HepG2 (cell line): Measurements from ENCODE around the gene HEXD. TPM values are rescaled to one million over a fixed set of nuclear protein-coding genes. Genes with fewer than 3 reads are reported as not detected.
A peak's percentile ranks its signal among the peaks of the same experiment; 100 is the strongest.

Source experiments
- CCDC6 ChIP-seq: sonication (generic); formaldehyde crosslinking; IDR thresholded peaks from 2 replicates; pipeline ENCODE4 v1.8.1; 2022; ENCODE audit warnings: mild to moderate bottlenecking, missing genetic modification reagents, moderate library complexity
- EHMT2 ChIP-seq: fragments of 200-600 bp; sonication (generic); IDR thresholded peaks from 2 replicates; pipeline ENCODE4 v1.7.0; 2017; ENCODE audit warnings: antibody characterized with exemption, low read depth, low read length, borderline replicate concordance
- HMGA1 ChIP-seq: sonication (generic); formaldehyde crosslinking; conservative IDR thresholded peaks from 2 replicates; pipeline ENCODE4 v1.4.0; 2020; ENCODE audit warnings: missing genetic modification reagents
- IRF2 ChIP-seq: IDR thresholded peaks from 2 replicates; pipeline ENCODE4 v1.6.1; 2018; ENCODE audit warnings: missing genetic modification reagents, missing compliant biosample characterization
- MEIS2 ChIP-seq: sonication (generic); formaldehyde crosslinking; IDR thresholded peaks from 2 replicates; pipeline ENCODE4 v1.9.0; 2021; ENCODE audit warnings: mild to moderate bottlenecking, missing genetic modification reagents
- NRL ChIP-seq: sonication (generic); formaldehyde crosslinking; IDR thresholded peaks from 2 replicates; pipeline ENCODE4 v1.5.0; 2020; ENCODE audit warnings: missing genetic modification reagents, mild to moderate bottlenecking, moderate library complexity, borderline replicate concordance
- PATZ1 ChIP-seq: sonication (generic); formaldehyde crosslinking; IDR thresholded peaks from 2 replicates; pipeline ENCODE4 v1.4.0; 2020; ENCODE audit warnings: missing genetic modification reagents
- SALL1 ChIP-seq: sonication (generic); formaldehyde crosslinking; IDR thresholded peaks from 2 replicates; pipeline ENCODE4 v1.8.0; 2022; ENCODE audit warnings: mild to moderate bottlenecking, missing genetic modification reagents
- SMARCC2 ChIP-seq: fragments of 450-650 bp; IDR thresholded peaks from 2 replicates; pipeline ENCODE4 v1.6.1; 2017; ENCODE audit warnings: antibody characterized with exemption, mild to moderate bottlenecking
- SSRP1 ChIP-seq: IDR thresholded peaks from 2 replicates; pipeline ENCODE4 v1.6.1; 2016; ENCODE audit warnings: control low read depth
- ZBTB10 ChIP-seq: sonication (generic); formaldehyde crosslinking; IDR thresholded peaks from 2 replicates; pipeline ENCODE4 v1.4.0; 2020; ENCODE audit warnings: missing genetic modification reagents, borderline replicate concordance
- ZBTB20 ChIP-seq: sonication (generic); formaldehyde crosslinking; IDR thresholded peaks from 2 replicates; pipeline ENCODE4 v1.8.1; 2023; ENCODE audit warnings: missing genetic modification reagents, low read depth, mild to moderate bottlenecking, borderline replicate concordance
- ZEB1 ChIP-seq: IDR thresholded peaks from 2 replicates; pipeline ENCODE4 v1.6.1; 2012; ENCODE audit warnings: mild to moderate bottlenecking, low read depth, inconsistent platforms; ENCODE audit not compliant: insufficient replicate concordance
- ZNF143 ChIP-seq: sonication (generic); formaldehyde crosslinking; IDR thresholded peaks from 2 replicates; pipeline ENCODE4 v1.4.0; 2020; ENCODE audit warnings: missing genetic modification reagents
- ZNF432 ChIP-seq: sonication (generic); formaldehyde crosslinking; IDR thresholded peaks from 2 replicates; pipeline ENCODE4 v1.5.0; 2020; ENCODE audit warnings: missing genetic modification reagents, mild to moderate bottlenecking, borderline replicate concordance
- ZSCAN29 ChIP-seq: sonication (generic); formaldehyde crosslinking; conservative IDR thresholded peaks from 2 replicates; pipeline ENCODE4 v1.4.0; 2020; ENCODE audit warnings: mild to moderate bottlenecking, missing genetic modification reagents
- polyA plus RNA-seq, 8 experiments: library from polyadenylated mRNA; depleted of rRNA in 3 of 8; stranded (reverse) in 7 of 8; unstranded in 1 of 8; fragments of >200 nt; fragmentation: Illumina TruSeq in 4 of 8; extraction: Trizol in 4 of 8; gene quantifications; 2 replicates each; pipeline versions ENCODE4 v1.2.1 to v1.2.3, GENCODE V29; 2011 to 2016; ENCODE audit warnings: low read depth in 4 of 8, missing spikeins in 1 of 8, mixed read lengths in 1 of 8; ENCODE audit not compliant: insufficient read depth in 1 of 8
- total RNA-seq, 5 experiments: library from RNA; depleted of rRNA; stranded (reverse); fragments of >200 nt; fragmentation: Illumina TruSeq; extraction: Trizol; gene quantifications; 2 replicates each; pipeline ENCODE4 v1.2.3, GENCODE V29; 2016; ENCODE audit warnings: low read depth in 1 of 5

Gene HEXD
- total and polyA plus RNA-seq, 2 of the 13 experiments (the other 11 are each of a cell fraction or from before 2014, with no cell fraction given) = 22.3 to 41.8 TPM

GRCh38 chr17:82450357-82451106 lies 32.4 kb downstream of the HEXD start, which contains the start of gene CYBC1 (continued):
- TF ChIP-seq SMARCC2 = no peak
- TF ChIP-seq ZSCAN29 = no peak
- peak; percentile 22; the same call in 1 of the 2 replicates for TF ChIP-seq MEIS2 (CRISPR knock-in tag)
- peak; percentile 22; the same call in 1 of the 2 replicates for TF ChIP-seq ZBTB20 (CRISPR knock-in tag)
- TF ChIP-seq ZEB1 = no peak
- TF ChIP-seq IRF2 (CRISPR knock-in tag) = no peak; the same call in 1 of the 2 replicates
- no peak for TF ChIP-seq ZNF432 (CRISPR knock-in tag)
- TF ChIP-seq CCDC6 (CRISPR knock-in tag) = peak; percentile 84; the same call in 1 of the 2 replicates
- TF ChIP-seq SALL1 = peak; percentile 87
- no peak for TF ChIP-seq EHMT2
- TF ChIP-seq HMGA1 (CRISPR knock-in tag) = no peak
- peak; percentile 58; the same call in 1 of the 2 replicates for TF ChIP-seq PATZ1 (CRISPR knock-in tag)
- peak; percentile 78; the same call in 1 of the 2 replicates for TF ChIP-seq NRL
- no peak for TF ChIP-seq ZNF143
- TF ChIP-seq SSRP1 (CRISPR knock-in tag) = no peak
- no peak for TF ChIP-seq ZBTB10 (CRISPR knock-in tag)
